Kidney (tissue), 14 donors: Measurements from ENCODE around the gene CAMTA1. TPM values are rescaled to one million over a fixed set of nuclear protein-coding genes. Genes with fewer than 3 reads are reported as not detected.

Experiments
- DNase-seq, 5 donors: peaks; one replicate each; pipeline ENCODE4 v3.0.0-alpha.2; 2013 to 2020
- FAIRE-seq: peaks from 2 replicates; lab custom pipeline; 2012; peaks lifted over from hg19 to GRCh38; lab: Jason Lieb, UNC
- H3K27ac ChIP-seq, 2 donors: one replicate each; pipeline ENCODE4 v1.7.0; 2013; ENCODE audit warnings: low read depth in 2 of 2, low read length in 2 of 2, inconsistent platforms in 1 of 2
- H3K27me3 ChIP-seq: one replicate; pipeline ENCODE4 v1.7.1; 2013; ENCODE audit warnings: low read length, inconsistent platforms; ENCODE audit not compliant: control insufficient read depth, insufficient read depth
- H3K36me3 ChIP-seq, 3 donors: one replicate each; pipeline versions ENCODE4 v1.7.0 to v1.7.1; 2013; ENCODE audit warnings: low read length in 3 of 3, control low read depth in 1 of 3, inconsistent platforms in 1 of 3; ENCODE audit not compliant: insufficient read depth in 3 of 3, control insufficient read depth in 2 of 3
- H3K4me1 ChIP-seq, 3 donors: one replicate each; pipeline versions ENCODE4 v1.7.0 to v1.7.1; 2013; ENCODE audit warnings: low read length in 3 of 3, inconsistent platforms in 1 of 3, low read depth in 1 of 3; ENCODE audit not compliant: control insufficient read depth in 2 of 3, insufficient read depth in 2 of 3
- H3K4me3 ChIP-seq, 3 donors: one replicate each; pipeline versions ENCODE4 v1.7.0 to v1.8.1; 2013; ENCODE audit warnings: low read length in 3 of 3, control low read depth in 1 of 3, inconsistent platforms in 1 of 3
- H3K9ac ChIP-seq, 3 donors: one replicate each; pipeline versions ENCODE4 v1.7.0 to v1.7.1; 2013; ENCODE audit warnings: low read length in 3 of 3, control low read depth in 1 of 3, inconsistent platforms in 1 of 3
- H3K9me3 ChIP-seq, 3 donors: one replicate each; pipeline versions ENCODE4 v1.7.0 to v1.7.1; 2013; ENCODE audit warnings: low read length in 3 of 3, control low read depth in 1 of 3, inconsistent platforms in 1 of 3; ENCODE audit not compliant: control insufficient read depth in 2 of 3, insufficient read depth in 1 of 3
- intact Hi-C: fragments of 100-400 bp; cut with DNase I; formaldehyde crosslinking; loops from one replicate; pipeline ENCODE4 v1.11.1; 2022
- polyA plus RNA-seq: library from polyadenylated mRNA; stranded (reverse); fragments of 350-450 nt; fragmentation: Illumina TruSeq; extraction: RNeasy Lipid Tissue Mini Kit (QIAGEN cat#74804); gene quantifications from one replicate; pipeline ENCODE4 v1.2.3, GENCODE V29; 2014; ENCODE audit warnings: low read depth, low replicate concordance; ENCODE audit not compliant: insufficient read depth
- total RNA-seq: library from RNA; stranded (reverse); fragmentation: NEBNext Ultra II Directional; extraction: Animal tissue kit (Norgen Biotek cat#: 25700); gene quantifications from one replicate; pipeline ENCODE4 v1.2.1, GENCODE V29; 2021
- TF ChIP-seq, protein P1 (sequence below): IDR thresholded peaks from 3 replicates; pipeline ENCODE4 v1.5.1; 2012; ENCODE audit warnings: mild to moderate bottlenecking, moderate library complexity, borderline replicate concordance; ENCODE audit not compliant: insufficient read depth; ENCODE audit errors: extremely low read depth
- donor health status: control.
- donor health status: control.
- donor health status: control.
- donor health status: control.
- donor health status: control.
- donor health status: DM: yes; HTN: yes; CAD: no.
- donor health status: Normal renal cell carcinoma (clear cell type).

Gene CAMTA1
- total and polyA plus RNA-seq, 2 donors from 2014 or later = 79.0 to 170 TPM

- H3K36me3 ChIP-seq = no peaks in the 10 kb centered on the region
- intact Hi-C loops = no loop called here
- no peak overlapping the region for H3K4me3 ChIP-seq
- H3K27me3 ChIP-seq = no peaks in the 10 kb centered on the region
- H3K9me3 ChIP-seq = no peaks in the 10 kb centered on the region
- DNase-seq = no peak
- H3K4me1 ChIP-seq = no peaks in the 10 kb centered on the region
- FAIRE-seq = no peak
- no peak overlapping the region for H3K9ac ChIP-seq
- TF ChIP-seq, protein P1, sequence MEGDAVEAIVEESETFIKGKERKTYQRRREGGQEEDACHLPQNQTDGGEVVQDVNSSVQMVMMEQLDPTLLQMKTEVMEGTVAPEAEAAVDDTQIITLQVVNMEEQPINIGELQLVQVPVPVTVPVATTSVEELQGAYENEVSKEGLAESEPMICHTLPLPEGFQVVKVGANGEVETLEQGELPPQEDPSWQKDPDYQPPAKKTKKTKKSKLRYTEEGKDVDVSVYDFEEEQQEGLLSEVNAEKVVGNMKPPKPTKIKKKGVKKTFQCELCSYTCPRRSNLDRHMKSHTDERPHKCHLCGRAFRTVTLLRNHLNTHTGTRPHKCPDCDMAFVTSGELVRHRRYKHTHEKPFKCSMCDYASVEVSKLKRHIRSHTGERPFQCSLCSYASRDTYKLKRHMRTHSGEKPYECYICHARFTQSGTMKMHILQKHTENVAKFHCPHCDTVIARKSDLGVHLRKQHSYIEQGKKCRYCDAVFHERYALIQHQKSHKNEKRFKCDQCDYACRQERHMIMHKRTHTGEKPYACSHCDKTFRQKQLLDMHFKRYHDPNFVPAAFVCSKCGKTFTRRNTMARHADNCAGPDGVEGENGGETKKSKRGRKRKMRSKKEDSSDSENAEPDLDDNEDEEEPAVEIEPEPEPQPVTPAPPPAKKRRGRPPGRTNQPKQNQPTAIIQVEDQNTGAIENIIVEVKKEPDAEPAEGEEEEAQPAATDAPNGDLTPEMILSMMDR = no peak
- H3K27ac ChIP-seq = no peak overlapping the region
These were observed 565.5 kb downstream of the CAMTA1 start for GRCh38 chr1:7350804-7351203.

DNA sequence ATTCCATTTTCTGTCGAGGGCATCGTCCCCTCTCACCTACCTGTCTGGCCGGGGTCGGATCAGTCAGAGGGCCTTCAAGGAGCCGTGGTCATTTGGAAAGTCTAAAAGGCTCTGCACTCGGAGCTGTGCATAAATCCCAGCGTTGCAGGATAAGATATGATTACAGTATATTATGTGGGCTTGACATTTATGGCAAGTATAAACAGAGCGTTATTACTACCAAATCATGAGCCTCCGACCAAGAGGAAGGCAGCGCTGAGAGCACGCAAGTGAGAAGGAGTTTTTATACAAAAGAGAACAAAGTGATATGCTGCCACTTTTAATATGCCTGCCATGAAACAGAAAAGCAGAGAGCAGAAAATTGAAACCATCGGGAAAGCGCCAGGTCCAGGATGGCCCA, 566.4 kb downstream of the CAMTA1 start:
- H3K4me1 ChIP-seq = no peaks in the 10 kb centered on the region
- no peak overlapping the region for H3K4me3 ChIP-seq
- DNase-seq (no peak), FAIRE-seq (no peak)
- H3K27me3 ChIP-seq = no peaks in the 10 kb centered on the region
- H3K9ac ChIP-seq = no peak overlapping the region
- intact Hi-C loops = no loop called here
- H3K27ac ChIP-seq = no peak overlapping the region
- TF ChIP-seq, protein P1 = no peak
- no peaks in the 10 kb centered on the region for H3K36me3 ChIP-seq
- no peaks in the 10 kb centered on the region for H3K9me3 ChIP-seq

- Histone ChIP-seq H3K27me3 (no peaks in the 10 kb centered on the region), H3K36me3 (no peaks in the 10 kb centered on the region), H3K27ac (no peak overlapping the region), H3K9ac (no peak overlapping the region), H3K9me3 (no peaks in the 10 kb centered on the region), H3K4me3 (no peak overlapping the region), H3K4me1 (no peaks in the 10 kb centered on the region)
- TF ChIP-seq, protein P1 = no peak
- DNase-seq (no peak), FAIRE-seq (no peak)
- intact Hi-C loops = no loop called here
These were observed 567.1 kb downstream of the CAMTA1 start for GRCh38 chr1:7352364-7352763.

GRCh38 chr1:7352974-7353373, 567.7 kb downstream of the CAMTA1 start:
- no peak overlapping the region for H3K27ac ChIP-seq
- TF ChIP-seq, protein P1 = no peak
- FAIRE-seq = no peak

More at GRCh38 chr1:7352974-7353373, 567.7 kb downstream of the CAMTA1 start:
- no peaks in the 10 kb centered on the region for H3K4me1 ChIP-seq
- no peak for DNase-seq
- no peaks in the 10 kb centered on the region for H3K9me3 ChIP-seq
- intact Hi-C loops = no loop called here
- no peak overlapping the region for H3K9ac ChIP-seq
- no peak overlapping the region for H3K4me3 ChIP-seq
- H3K27me3 ChIP-seq = no peaks in the 10 kb centered on the region
- no peaks in the 10 kb centered on the region for H3K36me3 ChIP-seq
